A673 (cell line): ENCODE measurements around the gene TXNRD2. TPM values are rescaled to one million over a fixed set of nuclear protein-coding genes. Genes with fewer than 3 reads are reported as not detected.

Source experiments
- BruUV-seq: library from RNA; stranded (reverse); fragments of 400-500 nt; replicated peaks from 2 replicates; lab custom pipeline; 2021; lab: Mats Ljungman, UMichigan
- CTCF ChIA-PET: fragments of 300-600 bp; sonication (Branson Sonifier 250); formaldehyde crosslinking; loops from one replicate; lab custom pipeline; 2022; ENCODE audit warnings: antibody characterized with exemption; lab: Charles Lee
- POLR2A ChIA-PET: fragments of 300-600 bp; sonication (Branson Sonifier 250); formaldehyde crosslinking; loops from one replicate; lab custom pipeline; 2022; ENCODE audit warnings: antibody characterized with exemption; ENCODE audit not compliant: low non-redundant PET; lab: Charles Lee
- DNase-seq: peaks from one replicate; pipeline ENCODE4 v3.0.0-alpha.2; 2015; ENCODE audit warnings: low spot score
- H3K27ac ChIP-seq: fragments of 200-600 bp; sonication (generic); 2 replicates; pipeline ENCODE4 v1.5.1; 2016; ENCODE audit warnings: mixed run types, low read depth, mild to moderate bottlenecking, mixed read lengths, antibody characterized with exemption, low read length; ENCODE audit not compliant: poor library complexity, severe bottlenecking
- H3K27me3 ChIP-seq: fragments of 200-600 bp; sonication (generic); replicated peaks from 2 replicates; pipeline ENCODE4 v1.6.1; 2017; ENCODE audit warnings: mixed run types, low read depth, mild to moderate bottlenecking, mixed read lengths, antibody characterized with exemption, low read length; ENCODE audit not compliant: insufficient read depth, poor library complexity
- H3K36me3 ChIP-seq: fragments of 200-600 bp; sonication (generic); 2 replicates; pipeline ENCODE4 v1.6.1; 2016; ENCODE audit warnings: mixed run types, mild to moderate bottlenecking, mixed read lengths, antibody characterized with exemption, low read length; ENCODE audit not compliant: insufficient read depth, poor library complexity, severe bottlenecking
- H3K4me1 ChIP-seq: fragments of 200-600 bp; sonication (generic); 2 replicates; pipeline ENCODE4 v1.6.1; 2017; ENCODE audit warnings: mixed run types, mild to moderate bottlenecking, mixed read lengths, antibody characterized with exemption, low read length; ENCODE audit not compliant: insufficient read depth, poor library complexity, severe bottlenecking
- H3K4me3 ChIP-seq: fragments of 200-600 bp; sonication (generic); 2 replicates; pipeline ENCODE4 v1.5.1; 2016; ENCODE audit warnings: low read depth, mixed run types, mild to moderate bottlenecking, mixed read lengths, low read length; ENCODE audit not compliant: poor library complexity, severe bottlenecking
- H3K9me3 ChIP-seq: fragments of 200-600 bp; sonication (generic); 2 replicates; pipeline ENCODE4 v1.6.1; 2016; ENCODE audit warnings: mixed run types, low read depth, mild to moderate bottlenecking, mixed read lengths, antibody characterized with exemption, low read length; ENCODE audit not compliant: poor library complexity, severe bottlenecking
- CTCF ChIP-seq: fragments of 300-800, 200-600 bp; sonication (generic); conservative IDR thresholded peaks from 2 replicates; pipeline ENCODE4 v1.5.1; 2017; ENCODE audit warnings: low read depth, mild to moderate bottlenecking, antibody characterized with exemption, low read length, moderate library complexity, mixed read lengths
- EZH2 ChIP-seq: fragments of 200-600 bp; sonication (generic); IDR thresholded peaks from 2 replicates; pipeline ENCODE4 v1.6.1; 2017; ENCODE audit warnings: borderline replicate concordance, low read depth, mild to moderate bottlenecking, mixed read lengths, antibody characterized with exemption, low read length; ENCODE audit not compliant: poor library complexity, severe bottlenecking
- intact Hi-C: fragments of 100-400 bp; cut with micrococcal nuclease; formaldehyde crosslinking; loops from one replicate; pipeline ENCODE4 v1.10.0; 2022; ENCODE audit not compliant: unreplicated experiment
- total RNA-seq: library from RNA; stranded (reverse); gene quantifications from 2 replicates; pipeline ENCODE4 v1.2.3, GENCODE V29; 2021

Gene TXNRD2
- total RNA-seq, 1 experiment from 2014 or later = 32.6 TPM

DNA sequence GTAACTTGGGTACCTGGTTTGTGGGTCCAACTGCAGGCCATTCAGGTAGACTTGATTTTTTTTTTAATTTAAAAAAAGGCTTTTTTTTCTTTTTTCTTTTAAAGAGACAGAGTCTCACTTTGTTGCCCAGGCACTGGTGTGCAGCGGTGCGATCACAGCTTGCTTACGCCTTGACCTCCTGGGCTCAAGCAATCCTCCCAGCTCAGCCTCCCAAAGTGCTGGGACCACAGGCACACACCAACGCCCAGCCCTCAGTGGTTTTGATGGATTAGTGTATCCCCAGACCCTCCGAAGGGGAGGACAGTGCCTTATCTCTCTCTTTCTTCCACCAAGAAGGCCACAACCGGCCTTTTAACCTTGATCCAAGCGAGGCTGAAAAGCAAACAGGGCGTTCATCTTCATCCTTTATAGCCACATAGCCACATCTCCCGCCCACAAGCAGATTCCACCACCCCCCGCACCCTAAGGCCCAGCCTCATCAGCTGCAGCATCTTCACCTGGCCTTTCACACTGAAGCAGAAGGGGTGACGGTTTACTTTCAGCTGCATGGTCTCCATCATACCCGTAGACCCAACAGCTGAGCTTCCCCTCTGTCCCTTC, 17.6 kb downstream of the TXNRD2 start:
- ChIA-PET CTCF (interaction anchor here (0.5 kb wide), 1 partner anchor 43 kb away, joined by 3 read pairs; no protein-coding TSS in a partner anchor), POLR2A (no interaction called here)
- DNase-seq = no peak
- H3K4me1 ChIP-seq = no peaks in the 10 kb centered on the region
- no peak for TF ChIP-seq CTCF
- no peak for TF ChIP-seq EZH2
- intact Hi-C loops = no loop called here
- no peak overlapping the region for H3K27ac ChIP-seq
- H3K9me3 ChIP-seq = no peaks in the 10 kb centered on the region
- no peak overlapping the region for H3K4me3 ChIP-seq
- no TSS peak for BruUV-seq
- H3K27me3 ChIP-seq = no peaks in the 10 kb centered on the region
- H3K36me3 ChIP-seq = no peaks in the 10 kb centered on the region

GRCh38 chr22:19921544-19922081, 20.0 kb downstream of the TXNRD2 start:
- Histone ChIP-seq H3K27ac (no peak overlapping the region), H3K4me3 (no peak overlapping the region), H3K36me3 (peaks cover 2% of the 10 kb centered on the region), H3K27me3 (no peaks in the 10 kb centered on the region), H3K4me1 (no peaks in the 10 kb centered on the region), H3K9me3 (no peaks in the 10 kb centered on the region)
- no TSS peak for BruUV-seq
- POLR2A ChIA-PET = no interaction called here
- TF ChIP-seq EZH2 = no peak
- no peak for TF ChIP-seq CTCF
- intact Hi-C loops = no loop called here
- DNase-seq = no peak
- CTCF ChIA-PET = interaction anchor here (0.6 kb wide), 1 partner anchor 944 kb away, joined by 5 read pairs; no protein-coding TSS in a partner anchor

GRCh38 chr22:19919701-19920363, 21.8 kb downstream of the TXNRD2 start:
- TF ChIP-seq CTCF = no peak
- TF ChIP-seq EZH2 = no peak
- Histone ChIP-seq H3K36me3 (peaks cover 3% of the 10 kb centered on the region), H3K4me1 (no peaks in the 10 kb centered on the region), H3K27ac (no peak overlapping the region), H3K9me3 (no peaks in the 10 kb centered on the region), H3K27me3 (no peaks in the 10 kb centered on the region), H3K4me3 (no peak overlapping the region)
- no peak for DNase-seq
- no TSS peak for BruUV-seq
- intact Hi-C loops = no loop called here
- ChIA-PET CTCF (interaction anchor here (0.6 kb wide), 1 partner anchor 537 kb away, joined by 3 read pairs; no protein-coding TSS in a partner anchor), POLR2A (no interaction called here)
